Measurements from ENCODE around the gene ZMIZ1.
A peak's percentile ranks its signal among the peaks of the same experiment; 100 is the strongest.

Gene ZMIZ1

GRCh38 chr10:79142064-79142491 lies 73.3 kb downstream of the ZMIZ1 start:
- no peak for DNase-seq

GRCh38 chr10:79142522-79143309 lies 74.0 kb downstream of the ZMIZ1 start:
- DNase-seq, result no peak

DNA sequence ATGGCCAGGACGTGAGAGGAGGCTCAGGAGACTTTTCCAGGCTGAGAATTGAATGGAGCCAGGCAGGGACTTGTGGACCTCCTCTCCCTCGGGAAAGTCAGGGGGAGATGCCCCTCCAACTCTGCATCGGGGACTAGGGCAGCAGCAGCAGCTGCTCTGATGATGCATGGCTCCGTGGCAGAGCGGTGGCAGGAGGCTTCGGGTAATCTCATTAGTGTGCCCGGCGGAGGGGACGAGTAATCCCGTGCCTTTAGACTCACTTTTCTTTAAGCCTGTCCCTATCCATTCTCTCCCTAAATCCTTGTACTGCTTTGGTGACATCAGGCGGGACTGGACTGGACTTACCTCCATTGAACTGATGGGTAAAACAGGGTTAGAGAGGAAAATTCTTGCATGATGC lies 75.1 kb downstream of the ZMIZ1 start:
- DNase-seq, result no peak

DNA sequence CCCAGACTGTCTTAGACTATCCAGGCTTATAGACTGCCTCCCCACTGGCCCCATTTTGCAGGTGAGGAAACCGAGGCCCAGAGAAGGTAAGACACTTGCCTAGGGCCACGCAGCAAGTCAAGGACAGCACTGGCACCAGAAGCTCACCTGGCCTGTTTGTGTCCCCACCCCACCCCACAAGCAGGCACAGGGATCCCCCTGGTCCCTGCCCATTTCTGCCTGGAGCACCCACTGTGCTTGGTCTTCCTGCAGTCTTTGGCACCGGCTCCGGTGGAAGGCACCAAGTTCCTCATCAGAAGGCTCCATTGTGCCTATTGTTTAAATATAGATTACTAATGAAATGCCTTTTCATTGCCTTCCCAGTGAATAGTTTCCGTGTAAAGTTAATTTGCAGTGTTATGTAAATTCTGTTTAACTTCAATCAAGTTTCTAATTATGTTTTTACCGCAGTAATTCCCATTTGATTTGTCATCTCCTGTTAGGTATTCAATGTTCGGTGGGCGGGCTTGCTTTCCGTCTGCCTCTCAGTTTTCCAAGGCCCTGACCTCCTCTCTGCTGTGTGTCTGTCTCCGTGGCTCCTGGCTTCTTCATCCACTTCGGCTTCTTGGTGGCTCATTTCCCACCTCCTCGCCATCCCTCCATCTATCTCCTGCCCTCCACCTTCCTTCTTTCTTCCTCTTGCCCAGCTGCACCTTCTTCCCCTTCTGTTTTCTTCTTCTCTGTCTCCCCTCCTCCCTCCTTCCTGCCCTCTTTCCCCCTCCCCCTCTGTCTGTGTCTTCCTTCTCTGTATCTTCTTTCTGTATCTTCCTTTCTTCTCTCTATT lies 75.8 kb downstream of the ZMIZ1 start:
- no peak for DNase-seq

DNA sequence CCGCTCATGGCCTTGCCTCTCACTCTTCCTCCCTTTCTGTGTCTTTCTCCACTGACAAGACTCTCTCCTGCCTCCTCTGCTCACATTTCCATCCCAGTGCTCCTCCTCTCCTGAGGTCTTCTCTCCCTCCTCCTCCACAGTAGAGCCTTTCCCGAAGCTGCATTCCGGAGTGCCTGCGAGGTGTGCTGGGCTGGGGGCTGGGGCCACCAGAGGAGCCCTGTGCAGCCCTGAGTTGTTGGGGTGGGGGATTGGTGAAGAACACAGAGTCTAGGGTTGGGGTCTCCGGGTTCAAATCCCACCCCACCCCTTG lies 76.4 kb downstream of the ZMIZ1 start:
- DNase-seq, result no peak

DNA sequence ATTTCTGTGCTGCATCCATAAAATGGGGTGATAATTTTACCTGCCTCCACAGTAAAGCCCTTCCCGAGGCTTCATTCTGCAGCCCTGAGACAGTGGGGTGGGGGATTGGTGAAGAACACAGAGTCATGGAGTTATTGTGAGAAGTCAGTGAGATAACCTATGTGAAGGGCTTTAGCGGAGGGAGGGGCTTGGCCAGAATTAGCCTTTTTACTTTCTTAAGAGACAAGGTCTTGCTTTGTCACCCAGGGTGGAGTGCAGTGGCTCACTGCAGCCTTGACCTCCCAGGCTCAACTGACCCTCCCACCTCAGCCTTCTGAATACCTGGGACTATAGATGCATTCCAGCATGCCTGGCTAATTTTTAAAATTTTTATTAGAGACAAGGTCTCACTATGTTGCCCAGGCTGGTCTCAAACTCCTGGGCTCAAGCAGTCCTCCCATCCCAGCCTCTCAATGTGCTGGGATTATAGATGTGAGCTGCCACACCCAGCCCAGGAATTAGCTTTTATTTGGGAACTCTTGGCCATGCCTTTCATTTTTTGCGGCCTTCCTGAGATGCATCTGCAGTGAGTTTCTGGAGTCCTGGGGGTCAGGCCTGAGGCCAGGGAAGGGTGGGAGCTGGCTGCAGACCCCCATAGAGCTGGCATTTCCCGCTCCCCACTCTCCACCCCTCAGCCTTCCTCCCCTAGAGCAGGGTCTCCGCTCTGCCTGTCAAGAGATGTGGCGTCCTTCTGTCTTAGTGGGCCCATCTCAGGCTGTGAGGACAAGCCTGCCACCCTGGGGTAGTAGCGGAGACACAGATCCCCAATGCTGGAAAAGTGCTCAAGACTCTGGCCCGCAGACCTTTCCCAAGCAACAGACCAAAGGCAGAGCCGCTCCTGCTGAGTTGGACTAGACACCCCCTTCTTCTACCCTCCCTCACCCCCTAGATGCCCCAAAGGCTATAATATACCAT lies 77.0 kb downstream of the ZMIZ1 start:
- DNase-seq, result no peak

DNA sequence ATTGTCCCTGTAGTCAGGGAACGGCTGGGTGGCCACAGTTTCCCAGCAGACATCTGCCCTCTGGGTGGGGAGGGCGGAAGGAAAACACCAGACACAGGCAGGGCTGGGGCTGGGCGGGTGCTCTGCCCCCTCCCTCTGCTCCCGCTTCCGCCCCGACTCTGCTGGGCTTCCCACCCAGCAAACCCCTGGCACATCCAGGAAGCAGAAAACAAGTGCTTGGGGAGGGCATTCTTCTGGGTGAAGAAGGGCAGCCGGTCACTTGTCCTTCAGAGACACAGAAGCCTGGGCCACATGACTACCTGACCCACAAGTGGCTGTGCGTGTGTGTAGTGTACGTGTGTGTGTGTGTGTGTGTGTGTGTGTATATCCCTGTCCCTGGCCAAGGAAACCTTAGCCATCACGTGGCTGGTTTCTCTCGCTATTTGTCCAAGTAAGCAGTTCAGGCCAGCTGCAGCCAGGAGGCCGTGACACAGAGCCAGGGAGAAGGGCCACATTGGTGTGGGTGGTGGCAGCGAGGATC lies 77.9 kb downstream of the ZMIZ1 start:
- no peak for DNase-seq

DNA sequence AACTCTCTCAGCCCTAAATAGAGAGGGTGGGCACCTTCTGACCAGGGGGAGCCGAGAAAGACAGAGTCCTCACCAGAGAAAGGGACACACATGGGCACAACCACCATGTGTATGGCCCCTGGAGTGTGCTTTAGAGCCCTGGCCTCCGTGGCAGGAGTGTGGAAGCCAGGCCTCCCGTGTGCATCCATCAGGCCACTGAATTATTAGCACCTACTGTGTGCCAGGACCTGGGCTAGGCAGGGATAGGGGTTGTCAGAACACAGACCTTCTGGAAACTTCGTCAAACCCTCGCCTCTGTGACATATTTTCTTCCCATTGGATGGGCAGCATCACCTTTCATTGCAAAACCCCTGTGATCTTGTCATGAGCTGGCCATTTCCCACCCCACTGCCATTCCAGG lies 78.5 kb downstream of the ZMIZ1 start:
- no peak for DNase-seq

DNA sequence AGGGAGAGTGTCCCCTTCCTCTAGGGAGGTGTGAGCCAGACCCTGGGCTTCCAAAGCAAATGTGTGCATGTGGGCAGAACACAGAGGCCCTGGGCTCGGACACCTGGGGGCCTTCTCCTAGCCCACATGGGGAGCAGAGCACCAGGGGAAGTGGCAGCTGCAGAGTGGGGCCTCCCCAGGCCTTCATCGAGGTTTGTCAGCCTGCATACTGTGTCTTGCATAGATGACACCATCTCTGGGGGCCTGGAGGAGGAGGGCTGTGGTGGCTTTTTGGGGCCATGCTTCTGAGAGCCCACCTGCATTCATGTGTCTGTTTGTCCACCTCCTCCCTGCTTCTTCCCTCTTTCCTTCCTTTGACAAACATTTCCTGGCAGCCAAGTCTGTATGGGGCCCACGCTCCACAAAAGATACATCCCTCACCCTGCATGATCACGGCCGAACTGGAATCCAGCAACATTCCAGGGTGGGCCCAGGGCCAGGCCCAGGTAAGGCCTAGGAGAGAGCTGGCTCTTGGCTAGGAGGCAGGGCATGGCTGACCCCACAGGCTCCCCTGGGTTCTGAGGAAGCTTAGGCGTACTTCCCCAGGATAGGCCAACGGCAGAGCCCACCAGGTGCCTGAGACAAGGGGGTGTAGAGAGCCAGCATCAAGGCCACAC lies 79.2 kb downstream of the ZMIZ1 start:
- no peak for DNase-seq

GRCh38 chr10:79148452-79149344 lies 79.9 kb downstream of the ZMIZ1 start:
- no peak for DNase-seq

- no peak for DNase-seq
These were observed 80.5 kb downstream of the ZMIZ1 start for GRCh38 chr10:79149345-79149661.

DNA sequence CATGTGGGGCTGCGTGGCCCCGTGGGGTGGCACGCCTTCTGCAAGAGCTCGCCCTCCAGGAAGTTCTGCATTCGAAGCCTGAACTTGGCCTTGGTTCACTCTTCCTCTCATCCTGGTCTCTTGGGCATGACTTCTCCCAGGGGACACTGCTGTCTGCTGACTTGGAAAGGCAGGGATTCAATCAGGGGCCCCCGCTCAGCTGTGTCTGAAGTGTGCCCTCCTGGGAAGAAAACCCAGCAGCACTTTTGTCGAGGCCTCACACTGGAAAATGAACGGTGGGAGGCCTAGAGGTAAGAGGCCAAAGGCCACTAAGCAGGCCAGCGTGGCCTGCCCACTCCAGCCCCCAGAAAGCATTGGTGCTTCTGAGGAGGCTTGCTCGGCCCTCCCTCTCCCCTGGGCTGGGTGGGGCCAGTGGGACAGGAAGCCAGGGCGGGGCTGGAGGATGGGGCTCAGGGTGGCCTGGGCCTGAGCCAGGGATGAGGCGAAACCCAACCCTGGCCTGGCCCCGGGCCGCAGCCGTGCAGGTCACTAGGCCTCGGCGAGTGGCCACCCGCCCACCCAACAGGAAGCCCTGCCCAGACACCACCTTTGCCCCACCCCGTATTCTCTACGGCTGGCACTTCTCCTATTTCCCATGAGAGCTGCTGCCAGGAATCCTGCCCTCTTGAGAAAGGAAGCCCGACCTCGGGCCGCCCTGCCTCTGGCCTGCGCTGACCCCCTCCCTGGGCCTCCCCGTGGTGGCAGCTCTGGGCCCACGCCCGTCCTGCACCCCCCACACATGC lies 81.1 kb downstream of the ZMIZ1 start:
- DNase-seq, result peak; percentile 51

DNA sequence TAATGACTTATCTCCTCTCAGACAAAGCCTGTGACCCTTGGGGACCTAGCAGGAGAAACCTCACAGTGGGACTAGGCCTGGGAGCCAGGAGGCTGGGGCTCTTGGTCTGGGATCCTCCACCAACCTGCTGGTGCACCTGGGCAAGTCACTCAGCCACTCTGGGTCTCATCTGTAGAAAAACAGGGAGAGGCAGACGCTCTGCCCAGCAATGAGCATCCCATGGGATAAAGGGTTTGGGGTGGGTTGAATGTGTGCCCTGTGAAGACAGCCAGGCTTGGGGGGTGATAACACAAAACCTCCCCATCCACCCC lies 81.6 kb downstream of the ZMIZ1 start:
- DNase-seq, result no peak

DNA sequence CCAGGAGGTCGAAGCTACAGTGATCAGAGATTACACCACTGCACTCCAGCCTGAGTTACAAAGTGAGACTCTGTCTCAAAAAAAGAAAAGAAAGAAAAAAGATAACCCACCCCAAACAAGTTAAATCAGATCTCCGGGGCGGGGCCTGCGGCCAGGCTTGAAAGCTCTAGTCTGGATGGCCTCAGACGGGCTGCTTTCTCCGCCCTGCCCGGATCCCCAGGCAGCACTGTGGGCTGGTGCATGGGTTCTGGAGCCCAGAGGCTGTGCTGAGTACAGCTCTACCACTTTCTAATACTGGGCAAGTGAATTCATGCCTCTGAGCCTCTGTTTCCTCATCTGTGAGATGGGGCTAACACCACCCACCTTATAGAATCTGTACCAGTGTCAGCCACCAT lies 83.7 kb downstream of the ZMIZ1 start:
- no peak for DNase-seq

DNA sequence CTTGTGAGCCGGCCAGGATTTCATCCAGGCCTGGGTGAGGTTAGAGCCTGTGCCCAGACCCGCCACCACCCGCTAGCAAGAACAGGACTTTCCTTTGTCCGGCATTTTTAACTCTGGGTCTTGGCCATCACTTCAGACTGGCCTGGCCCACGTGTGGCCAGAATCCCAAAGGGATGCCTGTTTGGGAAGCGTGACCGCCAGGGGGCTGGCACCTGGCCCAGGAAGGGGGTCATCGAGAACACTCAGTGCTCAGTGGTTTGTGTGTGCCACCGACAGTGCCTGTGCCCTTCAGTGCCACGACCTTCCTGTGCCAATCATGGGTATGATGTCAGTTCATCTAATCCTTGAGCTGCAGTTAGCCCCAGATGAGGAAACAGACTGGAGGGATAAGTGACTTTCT lies 85.0 kb downstream of the ZMIZ1 start:
- no peak for DNase-seq

GRCh38 chr10:79155301-79156081 lies 86.7 kb downstream of the ZMIZ1 start:
- no peak for DNase-seq

- DNase-seq, result no peak
These were observed 87.8 kb downstream of the ZMIZ1 start for GRCh38 chr10:79156334-79157274.

DNA sequence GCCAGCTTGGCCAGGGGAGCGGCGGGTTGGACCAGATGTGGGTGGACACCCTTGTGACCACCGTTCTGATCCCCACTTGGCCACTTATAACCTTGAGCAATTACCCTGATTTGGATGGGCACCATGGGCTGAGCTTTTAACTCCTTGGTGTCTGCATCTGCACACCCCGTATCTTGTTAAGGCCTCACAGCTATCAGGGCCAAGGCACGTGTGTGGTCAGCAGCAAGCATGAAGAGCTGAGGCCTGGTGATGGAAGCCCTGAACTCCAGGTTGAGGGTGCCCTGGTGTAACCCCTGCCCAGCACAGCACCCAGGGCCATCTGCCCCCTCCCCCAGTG lies 89.2 kb downstream of the ZMIZ1 start:
- no peak for DNase-seq
